Measurements from ENCODE around the gene DDX24. TPM values are rescaled to one million over a fixed set of nuclear protein-coding genes. Genes with fewer than 3 reads are reported as not detected.

Gene DDX24
- total RNA-seq, 2 donors from 2014 or later: 131 to 137 TPM

DNA sequence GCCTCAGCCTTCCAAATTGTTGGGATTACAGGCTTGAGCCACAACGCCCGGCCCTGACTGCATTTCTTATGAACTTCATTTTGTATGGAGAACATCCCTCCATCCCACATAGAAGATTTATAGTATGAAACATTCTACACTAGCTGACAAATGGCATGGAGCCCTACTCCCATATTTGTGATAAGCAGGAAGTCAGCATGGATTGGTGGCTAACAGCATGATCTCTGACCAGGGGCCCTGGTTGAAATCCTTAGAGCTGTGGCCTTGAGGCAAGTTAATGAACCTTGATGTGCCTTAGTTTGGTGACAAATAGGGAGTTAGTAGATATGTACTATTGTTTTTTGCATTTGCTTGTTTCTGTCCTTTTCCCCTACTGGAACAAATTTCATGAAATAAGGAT, 12.4 kb upstream of the DDX24 start:
- 73 to 100% methylated on average over 2 of the region's 2 CpGs for WGBS, 2 experiments (ENCODE audit: insufficient coverage in 1 of 2, insufficient read length in 1 of 2)

DNA sequence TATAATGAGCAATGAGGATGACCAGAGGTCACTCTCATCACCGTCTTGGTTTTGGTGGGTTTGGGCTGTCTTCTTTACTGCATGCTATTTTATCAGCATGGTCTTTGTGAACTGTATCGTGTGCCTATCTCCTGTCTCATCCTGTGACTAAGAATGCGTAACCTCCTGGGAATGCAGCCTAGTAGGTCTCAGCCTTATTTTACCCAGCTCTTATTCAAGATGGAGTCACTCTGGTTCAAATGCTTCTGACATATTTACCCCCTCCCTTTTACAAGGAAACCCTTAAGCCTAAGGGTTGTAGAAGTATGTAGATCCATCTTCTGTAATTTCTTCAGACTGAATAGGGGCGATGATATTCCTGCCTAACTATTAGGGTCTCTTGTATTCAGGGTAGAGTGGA, 8.5 kb upstream of the DDX24 start:
- H3K27ac ChIP-seq (ENCODE audit: low read depth, low read length): no peak overlapping the region
- no peaks in the 10 kb centered on the region for H3K9me3 ChIP-seq (ENCODE audit: control insufficient read depth, low read length)
- no peaks in the 10 kb centered on the region for H3K36me3 ChIP-seq (ENCODE audit: control insufficient read depth, insufficient read depth, low read length)
- TF ChIP-seq, protein P1, sequence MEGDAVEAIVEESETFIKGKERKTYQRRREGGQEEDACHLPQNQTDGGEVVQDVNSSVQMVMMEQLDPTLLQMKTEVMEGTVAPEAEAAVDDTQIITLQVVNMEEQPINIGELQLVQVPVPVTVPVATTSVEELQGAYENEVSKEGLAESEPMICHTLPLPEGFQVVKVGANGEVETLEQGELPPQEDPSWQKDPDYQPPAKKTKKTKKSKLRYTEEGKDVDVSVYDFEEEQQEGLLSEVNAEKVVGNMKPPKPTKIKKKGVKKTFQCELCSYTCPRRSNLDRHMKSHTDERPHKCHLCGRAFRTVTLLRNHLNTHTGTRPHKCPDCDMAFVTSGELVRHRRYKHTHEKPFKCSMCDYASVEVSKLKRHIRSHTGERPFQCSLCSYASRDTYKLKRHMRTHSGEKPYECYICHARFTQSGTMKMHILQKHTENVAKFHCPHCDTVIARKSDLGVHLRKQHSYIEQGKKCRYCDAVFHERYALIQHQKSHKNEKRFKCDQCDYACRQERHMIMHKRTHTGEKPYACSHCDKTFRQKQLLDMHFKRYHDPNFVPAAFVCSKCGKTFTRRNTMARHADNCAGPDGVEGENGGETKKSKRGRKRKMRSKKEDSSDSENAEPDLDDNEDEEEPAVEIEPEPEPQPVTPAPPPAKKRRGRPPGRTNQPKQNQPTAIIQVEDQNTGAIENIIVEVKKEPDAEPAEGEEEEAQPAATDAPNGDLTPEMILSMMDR (conservative IDR thresholded peaks at IDR 0.05): no peak
- Mint-ChIP-seq H3K4me3 (no peak overlapping the region), H3K27me3 (ENCODE audit: insufficient read depth) (no peaks in the 10 kb centered on the region), H3K4me1 (peaks cover 9% of the 10 kb centered on the region), H3K36me3 (ENCODE audit: low read depth) (peaks cover 4% of the 10 kb centered on the region), H3K9me3 (peaks cover 2% of the 10 kb centered on the region), H3K27ac (no peak overlapping the region)
- peak; percentile 2 for DNase-seq
- WGBS, 2 experiments (ENCODE audit: insufficient coverage in 1 of 2, insufficient read length in 1 of 2): 95 to 100% methylated on average over 4 of the region's 4 CpGs
- no peak overlapping the region for H3K9ac ChIP-seq (ENCODE audit: extremely low read depth, low read length, poor library complexity, severe bottlenecking)
- no peak overlapping the region for H3K4me3 ChIP-seq (ENCODE audit: low read length)
- no peaks in the 10 kb centered on the region for H3K4me1 ChIP-seq (ENCODE audit: control insufficient read depth, insufficient read depth, low read length)
- no peaks in the 10 kb centered on the region for H3K27me3 ChIP-seq (ENCODE audit: control insufficient read depth, insufficient read depth, low read length, poor library complexity, severe bottlenecking)

More for the DNA sequence above, 12.4 kb upstream of the DDX24 start:
- TF ChIP-seq, protein P1 (conservative IDR thresholded peaks at IDR 0.05): no peak
- Mint-ChIP-seq H3K4me1 (peaks cover 3% of the 10 kb centered on the region), H3K27ac (no peak overlapping the region), H3K9me3 (no peaks in the 10 kb centered on the region), H3K36me3 (ENCODE audit: low read depth) (peaks cover 11% of the 10 kb centered on the region), H3K27me3 (ENCODE audit: insufficient read depth) (no peaks in the 10 kb centered on the region), H3K4me3 (no peak overlapping the region)
- DNase-seq: peak; percentile 6
- H3K36me3 ChIP-seq (ENCODE audit: control insufficient read depth, insufficient read depth, low read length): no peaks in the 10 kb centered on the region
- H3K4me1 ChIP-seq (ENCODE audit: control insufficient read depth, insufficient read depth, low read length): no peaks in the 10 kb centered on the region
- H3K27ac ChIP-seq (ENCODE audit: low read depth, low read length): no peak overlapping the region
- H3K4me3 ChIP-seq (ENCODE audit: low read length): no peak overlapping the region
- H3K9me3 ChIP-seq (ENCODE audit: control insufficient read depth, low read length): no peaks in the 10 kb centered on the region
- no peak overlapping the region for H3K9ac ChIP-seq (ENCODE audit: extremely low read depth, low read length, poor library complexity, severe bottlenecking)
- no peaks in the 10 kb centered on the region for H3K27me3 ChIP-seq (ENCODE audit: control insufficient read depth, insufficient read depth, low read length, poor library complexity, severe bottlenecking)

DNA sequence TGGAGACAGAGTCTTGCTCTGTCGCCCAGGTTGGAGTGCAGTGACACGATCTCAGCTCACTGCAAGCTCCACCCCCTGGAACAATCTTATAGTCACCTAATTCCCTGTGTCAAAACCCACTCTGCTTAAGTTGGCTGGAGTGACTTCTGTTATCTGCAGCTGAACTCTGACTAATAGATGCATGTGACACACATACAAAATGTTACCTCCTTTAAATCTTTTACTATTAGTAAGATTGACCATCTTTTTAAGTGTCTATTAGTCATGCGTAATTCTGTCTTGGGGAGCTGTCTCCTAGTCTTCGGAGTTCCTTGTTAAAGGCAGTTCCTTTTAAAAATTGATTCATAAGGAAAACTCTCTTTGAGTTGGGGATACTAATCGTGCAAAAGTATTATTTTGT, 7.5 kb upstream of the DDX24 start:
- Mint-ChIP-seq H3K36me3 (ENCODE audit: low read depth) (peaks cover 4% of the 10 kb centered on the region), H3K27ac (no peak overlapping the region), H3K4me3 (no peak overlapping the region), H3K4me1 (peaks cover 9% of the 10 kb centered on the region), H3K9me3 (peaks cover 2% of the 10 kb centered on the region), H3K27me3 (ENCODE audit: insufficient read depth) (no peaks in the 10 kb centered on the region)
- no peaks in the 10 kb centered on the region for H3K9me3 ChIP-seq (ENCODE audit: control insufficient read depth, low read length)
- H3K4me1 ChIP-seq (ENCODE audit: control insufficient read depth, insufficient read depth, low read length): no peaks in the 10 kb centered on the region
- no peak overlapping the region for H3K9ac ChIP-seq (ENCODE audit: extremely low read depth, low read length, poor library complexity, severe bottlenecking)
- TF ChIP-seq, protein P1 (conservative IDR thresholded peaks at IDR 0.05): no peak
- no peaks in the 10 kb centered on the region for H3K27me3 ChIP-seq (ENCODE audit: control insufficient read depth, insufficient read depth, low read length, poor library complexity, severe bottlenecking)
- no peak for DNase-seq
- no peak overlapping the region for H3K27ac ChIP-seq (ENCODE audit: low read depth, low read length)
- H3K36me3 ChIP-seq (ENCODE audit: control insufficient read depth, insufficient read depth, low read length): no peaks in the 10 kb centered on the region
- WGBS, 2 experiments (ENCODE audit: insufficient coverage in 1 of 2, insufficient read length in 1 of 2): 97 to 100% methylated on average over 2 to 5 of the region's 5 CpGs
- H3K4me3 ChIP-seq (ENCODE audit: low read length): no peak overlapping the region

Measured in endodermal cell (in vitro differentiated cells).